ENCODE measurements around the gene ZNRF3.
"Not testable (repeated sequence)": the region's sequence is repeated elsewhere in the genome, so short reads cannot be mapped to it uniquely, and the experiment has no call there.

Gene ZNRF3

DNA sequence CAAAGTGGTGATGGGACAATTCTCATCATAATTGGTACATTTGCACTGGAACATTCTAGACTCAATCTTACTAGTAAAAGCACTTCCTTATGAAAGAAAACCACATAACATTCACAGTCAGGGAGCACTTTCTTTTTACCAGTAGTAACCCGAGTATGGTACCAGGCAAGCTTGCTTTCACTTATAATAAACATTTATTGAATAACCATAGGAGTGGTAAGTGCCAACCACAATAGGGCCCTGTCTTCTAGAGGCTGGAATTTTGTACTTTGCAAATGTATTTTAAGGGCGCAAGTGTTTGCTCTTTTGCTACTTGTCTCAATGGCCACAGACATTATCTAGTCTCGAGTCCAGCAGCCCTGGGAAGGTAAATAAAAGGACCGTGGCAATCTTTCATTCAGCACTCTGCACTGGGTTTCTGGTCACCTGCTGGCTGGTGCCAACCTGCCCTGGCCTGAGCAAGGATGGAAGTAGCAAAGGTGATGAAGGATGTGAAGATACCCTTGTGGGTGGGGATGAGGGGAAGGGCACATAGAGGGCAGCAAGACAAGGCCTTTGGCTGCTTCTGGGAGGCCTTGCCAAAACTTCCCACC, 154.1 kb downstream of the ZNRF3 start:
- DNase-seq (ENCODE audit: low read depth) = no peak

DNA sequence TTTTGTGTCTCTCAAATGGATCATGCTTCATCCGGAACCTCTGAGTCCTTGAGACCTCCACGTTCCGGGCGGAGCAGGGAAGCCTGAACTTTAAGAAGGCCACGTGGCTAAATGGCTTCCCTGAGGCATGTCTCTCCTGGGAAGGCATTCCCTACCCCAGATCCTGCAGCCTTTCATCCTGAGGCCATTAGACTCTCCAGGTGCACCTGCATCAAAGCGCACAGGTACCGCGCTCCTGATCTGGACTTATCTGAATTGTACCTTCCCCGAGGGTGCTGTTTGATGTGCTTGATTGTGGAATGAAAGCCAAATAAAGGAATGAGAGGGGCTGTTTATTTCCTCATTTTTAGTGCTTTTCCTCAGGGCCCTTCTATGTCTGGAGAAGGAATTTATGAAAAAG, 155.8 kb downstream of the ZNRF3 start:
- DNase-seq (ENCODE audit: low read depth) = no peak

DNA sequence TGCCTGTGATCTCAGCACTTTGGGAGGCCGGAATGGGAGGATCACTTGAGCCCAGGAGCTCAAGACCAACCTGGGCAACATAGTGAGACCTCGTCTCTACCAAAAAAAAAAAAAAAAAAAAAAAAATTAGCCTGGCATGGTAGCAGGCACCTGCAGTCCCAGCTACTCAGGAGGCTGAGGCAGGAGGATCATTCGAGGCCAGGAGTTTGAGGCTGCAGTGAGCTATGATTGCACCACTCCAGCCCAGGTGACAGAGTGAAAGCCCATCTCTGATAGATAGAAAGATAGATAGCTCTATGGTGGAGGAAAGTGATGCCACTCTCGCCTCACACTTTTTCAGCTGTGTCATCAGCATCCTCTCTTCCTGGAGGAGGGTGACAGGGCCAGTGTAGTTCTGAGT, 156.3 kb downstream of the ZNRF3 start:
- DNase-seq (ENCODE audit: low read depth) = not testable (repeated sequence)

DNA sequence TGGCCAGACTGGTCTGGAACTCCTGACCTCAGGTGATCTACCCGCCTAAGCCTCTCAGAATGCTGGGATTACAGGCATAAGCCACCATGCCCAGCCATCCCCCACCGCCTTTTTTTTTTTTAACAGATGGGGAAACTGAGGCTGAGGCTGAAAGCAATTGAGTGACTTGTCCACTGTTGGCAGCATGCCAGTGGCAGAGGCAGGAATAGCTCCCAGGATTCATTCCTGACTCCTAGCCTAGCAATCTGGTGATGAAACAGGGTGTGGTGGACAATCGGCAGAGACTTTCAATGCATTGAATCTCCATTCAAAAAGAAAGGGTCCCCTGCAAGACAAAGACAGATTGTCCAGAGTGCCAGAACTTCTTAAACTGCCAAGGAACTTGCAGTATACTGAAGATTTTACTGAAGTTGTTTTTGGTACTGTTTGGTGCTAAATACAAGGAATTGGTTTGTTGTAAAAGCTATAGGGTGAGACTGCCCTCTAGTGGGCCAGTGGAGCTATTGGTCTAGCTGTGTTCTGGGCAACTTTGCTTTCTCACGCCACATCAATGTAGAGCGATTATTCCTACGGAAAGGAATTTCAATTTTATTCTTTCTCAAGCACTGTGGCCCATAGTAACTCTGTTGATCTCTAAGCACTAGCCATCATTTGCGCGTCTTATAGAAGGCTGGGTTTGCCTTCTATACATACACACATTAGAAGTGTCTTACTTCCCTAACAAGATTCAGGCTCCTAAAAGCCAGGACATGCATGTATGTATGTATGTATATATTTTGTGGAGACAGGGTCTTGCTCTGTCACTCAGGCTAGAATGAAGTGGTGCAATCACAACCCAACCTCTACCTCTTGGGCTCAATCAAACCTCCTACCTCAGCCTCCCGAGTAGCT, 157.3 kb downstream of the ZNRF3 start:
- DNase-seq (ENCODE audit: low read depth) = peak; percentile 27

DNA sequence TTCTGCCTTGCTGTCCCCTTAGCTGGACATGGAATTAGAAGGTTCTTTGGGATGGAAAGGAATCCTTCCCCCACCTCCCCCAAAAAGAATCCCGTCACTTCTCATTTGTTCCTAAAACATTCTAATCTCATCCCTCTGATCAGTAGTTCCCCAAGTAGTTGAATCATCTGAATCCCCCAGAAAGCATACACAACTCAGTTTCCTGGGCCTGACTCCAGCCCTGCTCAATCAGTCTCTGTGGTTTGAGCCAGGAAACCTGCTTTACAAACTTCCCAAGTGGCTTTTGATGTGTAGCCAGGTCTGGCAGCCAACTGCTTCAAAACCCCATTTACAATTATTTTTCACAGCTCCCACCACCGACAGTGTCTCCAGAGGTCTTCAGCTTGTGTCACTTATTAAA, 158.0 kb downstream of the ZNRF3 start:
- no peak for DNase-seq (ENCODE audit: low read depth)

DNA sequence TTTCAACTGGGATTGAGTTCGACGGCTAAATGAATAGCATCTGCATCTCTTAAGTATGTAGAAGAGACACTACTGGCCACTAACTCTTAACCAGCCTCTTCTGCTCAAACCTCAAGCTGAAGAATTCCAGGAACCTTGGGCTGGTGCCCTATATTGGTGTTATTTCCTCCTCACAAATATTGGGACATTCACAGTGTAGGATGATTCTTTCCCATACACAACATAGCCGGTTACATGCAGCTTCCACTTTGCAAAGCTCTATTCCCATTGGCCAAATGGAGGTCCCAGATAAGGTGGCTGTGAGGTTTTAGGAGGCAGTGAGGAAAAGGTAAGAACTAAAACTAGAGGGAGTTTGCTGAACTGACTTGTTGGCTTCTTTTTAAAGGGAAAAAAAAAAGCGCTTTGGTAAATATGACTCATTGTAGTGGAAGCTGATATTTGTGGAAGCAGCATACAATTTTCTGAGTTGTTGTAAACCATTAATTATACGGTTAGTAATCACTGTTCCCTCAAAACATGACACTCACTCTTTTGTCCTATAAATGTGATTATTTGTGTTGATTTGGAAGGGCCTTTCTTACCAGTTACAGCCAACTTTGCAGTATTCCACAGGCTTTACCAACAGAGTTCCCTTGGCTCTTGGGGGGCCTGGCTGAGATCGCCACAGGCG, 160.7 kb downstream of the ZNRF3 start:
- DNase-seq (ENCODE audit: low read depth) = no peak

DNA sequence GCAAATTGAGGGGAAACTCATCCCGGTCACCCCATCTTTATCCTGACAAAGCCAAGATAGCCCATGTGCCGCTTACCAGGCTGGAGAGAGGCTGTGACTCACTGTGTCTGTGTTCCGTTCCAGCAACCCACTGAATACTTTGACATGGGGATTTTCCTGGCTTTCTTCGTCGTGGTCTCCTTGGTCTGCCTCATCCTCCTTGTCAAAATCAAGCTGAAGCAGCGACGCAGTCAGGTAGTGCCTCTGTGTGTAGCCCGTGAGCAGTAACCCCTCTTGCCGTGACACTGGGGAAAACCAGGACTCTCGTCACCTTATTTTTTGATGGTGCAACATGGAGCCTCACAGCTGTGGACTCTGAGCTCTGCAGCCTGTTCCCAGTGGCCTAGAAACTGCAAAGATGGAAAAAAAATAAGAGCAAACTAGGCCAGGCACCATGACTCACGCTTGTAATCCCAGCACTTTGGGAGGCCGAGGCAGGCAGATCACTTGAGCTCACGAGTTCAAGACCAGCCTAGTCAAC, 161.3 kb downstream of the ZNRF3 start:
- no peak for DNase-seq (ENCODE audit: low read depth)

DNA sequence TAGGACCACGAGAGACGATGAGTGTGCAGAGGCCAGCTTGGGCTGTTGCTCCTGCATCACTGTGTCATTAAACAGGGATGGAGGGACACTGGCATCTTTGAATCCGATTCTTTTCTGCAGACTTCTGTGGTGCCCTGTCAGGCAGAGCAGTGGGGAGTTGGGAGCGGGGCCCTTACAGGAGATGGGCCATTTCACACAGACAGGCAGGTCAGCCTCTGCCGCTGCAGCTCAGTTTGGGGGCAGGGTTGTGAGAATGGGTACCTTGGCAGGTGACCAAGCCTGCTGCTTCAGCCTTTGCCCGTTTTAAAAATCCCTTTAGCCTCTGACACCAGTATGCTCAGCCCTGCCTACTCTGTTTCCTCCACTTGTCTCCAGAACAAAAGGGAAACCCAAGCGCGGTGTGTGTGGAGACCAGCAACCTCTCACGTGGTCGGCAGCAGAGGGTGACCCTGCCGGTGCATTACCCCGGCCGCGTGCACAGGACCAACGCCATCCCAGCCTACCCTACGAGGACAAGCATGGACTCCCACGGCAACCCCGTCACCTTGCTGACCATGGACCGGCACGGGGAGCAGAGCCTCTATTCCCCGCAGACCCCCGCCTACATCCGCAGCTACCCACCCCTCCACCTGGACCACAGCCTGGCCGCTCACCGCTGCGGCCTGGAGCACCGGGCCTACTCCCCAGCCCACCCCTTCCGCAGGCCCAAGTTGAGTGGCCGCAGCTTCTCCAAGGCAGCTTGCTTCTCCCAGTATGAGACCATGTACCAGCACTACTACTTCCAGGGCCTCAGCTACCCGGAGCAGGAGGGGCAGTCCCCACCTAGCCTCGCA, 165.7 kb downstream of the ZNRF3 start:
- DNase-seq (ENCODE audit: low read depth) = no peak

DNA sequence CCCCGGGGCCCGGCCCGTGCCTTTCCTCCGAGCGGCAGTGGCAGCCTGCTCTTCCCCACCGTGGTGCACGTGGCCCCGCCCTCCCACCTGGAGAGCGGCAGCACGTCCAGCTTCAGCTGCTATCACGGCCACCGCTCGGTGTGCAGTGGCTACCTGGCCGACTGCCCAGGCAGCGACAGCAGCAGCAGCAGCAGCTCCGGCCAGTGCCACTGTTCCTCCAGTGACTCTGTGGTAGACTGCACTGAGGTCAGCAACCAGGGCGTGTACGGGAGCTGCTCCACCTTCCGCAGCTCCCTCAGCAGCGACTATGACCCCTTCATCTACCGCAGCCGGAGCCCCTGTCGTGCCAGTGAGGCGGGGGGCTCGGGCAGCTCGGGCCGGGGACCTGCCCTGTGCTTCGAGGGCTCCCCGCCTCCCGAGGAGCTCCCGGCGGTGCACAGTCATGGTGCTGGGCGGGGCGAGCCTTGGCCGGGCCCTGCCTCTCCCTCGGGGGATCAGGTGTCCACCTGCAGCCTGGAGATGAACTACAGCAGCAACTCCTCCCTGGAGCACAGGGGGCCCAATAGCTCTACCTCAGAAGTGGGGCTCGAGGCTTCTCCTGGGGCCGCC, 166.4 kb downstream of the ZNRF3 start:
- no peak for DNase-seq (ENCODE audit: low read depth)

DNA sequence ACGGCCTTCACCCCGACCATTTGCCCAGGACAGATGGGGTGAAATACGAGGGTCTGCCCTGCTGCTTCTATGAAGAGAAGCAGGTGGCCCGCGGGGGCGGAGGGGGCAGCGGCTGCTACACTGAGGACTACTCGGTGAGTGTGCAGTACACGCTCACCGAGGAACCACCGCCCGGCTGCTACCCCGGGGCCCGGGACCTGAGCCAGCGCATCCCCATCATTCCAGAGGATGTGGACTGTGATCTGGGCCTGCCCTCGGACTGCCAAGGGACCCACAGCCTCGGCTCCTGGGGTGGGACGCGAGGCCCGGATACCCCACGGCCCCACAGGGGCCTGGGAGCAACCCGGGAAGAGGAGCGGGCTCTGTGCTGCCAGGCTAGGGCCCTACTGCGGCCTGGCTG, 167.1 kb downstream of the ZNRF3 start:
- DNase-seq (ENCODE audit: low read depth) = no peak

DNA sequence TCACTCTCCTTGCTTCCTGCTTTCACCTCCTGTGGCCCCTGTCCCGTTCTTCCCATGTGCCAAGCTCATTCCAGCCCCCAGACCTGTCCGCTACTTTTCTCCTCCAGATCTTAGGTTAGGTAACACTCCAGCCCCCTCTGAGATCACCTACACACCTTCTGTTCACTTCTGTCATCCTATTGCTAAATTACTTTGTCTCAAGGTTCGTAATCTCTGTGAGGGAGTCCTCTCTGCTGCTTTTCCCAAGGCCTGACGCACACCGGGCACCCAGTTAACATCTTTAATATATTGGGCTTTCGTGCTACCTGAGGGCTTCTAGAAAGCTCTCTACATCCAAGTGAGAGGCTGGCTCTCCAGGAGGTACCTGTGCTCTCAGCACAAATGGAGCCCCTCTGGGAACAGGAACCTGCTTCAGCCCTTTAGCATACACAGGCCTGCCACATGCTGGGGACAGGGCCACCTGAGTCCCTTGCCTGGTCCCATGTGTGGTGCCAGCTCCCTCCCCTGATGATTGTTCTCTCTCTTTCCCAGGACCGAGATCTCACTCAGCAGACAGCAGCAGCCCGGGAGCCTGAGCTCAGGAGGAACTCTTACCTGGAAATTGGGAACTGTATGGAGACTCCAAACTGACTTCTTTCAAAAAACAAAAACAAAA, 169.8 kb downstream of the ZNRF3 start:
- DNase-seq (ENCODE audit: low read depth) = no peak

DNA sequence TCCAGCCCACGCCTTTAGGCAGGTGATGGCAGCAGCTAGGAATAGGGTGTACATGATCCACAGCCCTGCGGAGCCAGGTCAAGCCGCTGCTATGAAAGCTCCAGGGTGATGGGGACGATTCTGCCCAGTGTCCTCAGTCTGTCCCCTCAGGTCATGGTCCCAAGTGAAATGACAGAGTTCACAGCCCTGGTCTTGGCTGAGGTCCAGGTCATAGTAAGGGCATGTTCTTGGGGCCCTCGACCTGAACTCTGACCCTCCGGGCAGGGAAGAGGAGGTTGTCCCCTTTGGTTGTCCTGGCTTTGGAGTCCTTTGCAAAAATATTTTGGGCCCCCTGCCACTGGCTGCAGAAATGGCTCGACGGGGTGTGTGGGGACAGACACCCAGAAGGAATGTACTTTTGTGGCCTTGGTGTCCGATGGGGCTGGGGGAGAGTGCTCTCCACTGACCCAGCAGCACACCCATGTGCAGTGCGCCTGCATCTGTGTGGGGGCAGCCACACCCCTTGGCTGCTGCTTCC, 170.9 kb downstream of the ZNRF3 start:
- DNase-seq (ENCODE audit: low read depth) = no peak

DNA sequence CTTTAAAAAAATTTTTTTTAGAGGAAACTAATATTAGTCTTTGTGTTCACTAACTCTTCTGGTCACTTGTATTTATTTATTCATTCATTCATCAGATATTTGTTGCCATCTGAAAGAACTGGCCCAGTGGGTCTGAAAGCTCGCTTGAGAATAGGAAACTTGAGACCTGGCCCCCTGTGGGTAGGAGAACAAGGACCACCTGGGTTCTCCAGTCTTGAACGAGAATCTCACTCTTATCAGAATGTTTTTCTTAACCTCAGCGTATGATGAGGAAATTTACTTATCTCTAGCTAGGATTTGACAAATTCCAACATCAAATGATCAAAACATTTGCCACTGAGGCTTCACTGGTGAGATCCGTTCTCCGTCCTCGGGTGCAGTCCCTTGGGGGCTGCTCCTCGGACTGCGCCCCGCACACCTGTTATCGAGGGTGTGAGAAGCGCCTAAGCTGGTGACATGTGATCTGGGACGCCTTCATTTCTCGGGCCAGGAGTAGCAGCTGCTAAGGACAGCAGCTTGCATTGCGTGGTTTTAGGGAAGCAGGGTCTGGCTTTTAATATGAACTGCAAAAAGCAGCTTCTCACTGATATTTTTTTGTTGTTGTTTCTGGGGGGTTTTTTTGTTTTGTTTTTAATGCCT, 171.9 kb downstream of the ZNRF3 start:
- no peak for DNase-seq (ENCODE audit: low read depth)

DNA sequence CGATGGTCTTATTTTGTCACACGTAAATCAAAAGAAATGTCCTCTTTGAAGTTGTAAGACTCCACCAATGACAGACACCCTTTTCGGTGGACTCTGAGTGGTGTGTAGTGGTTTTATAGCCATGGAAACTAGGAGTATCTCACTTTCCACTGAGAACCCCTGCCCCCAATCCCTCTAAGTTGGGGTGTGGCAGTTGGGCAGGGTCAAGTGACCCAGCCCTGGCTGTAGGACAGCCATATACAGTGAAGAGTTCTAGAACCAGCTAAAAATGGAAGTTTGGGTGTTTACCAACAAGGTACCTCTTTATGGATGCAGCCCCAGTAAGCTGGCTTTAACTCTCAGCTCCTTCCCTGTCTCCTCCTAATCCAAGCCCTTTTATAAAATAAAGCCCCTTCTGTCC, 173.1 kb downstream of the ZNRF3 start:
- DNase-seq (ENCODE audit: low read depth) = no peak

DNA sequence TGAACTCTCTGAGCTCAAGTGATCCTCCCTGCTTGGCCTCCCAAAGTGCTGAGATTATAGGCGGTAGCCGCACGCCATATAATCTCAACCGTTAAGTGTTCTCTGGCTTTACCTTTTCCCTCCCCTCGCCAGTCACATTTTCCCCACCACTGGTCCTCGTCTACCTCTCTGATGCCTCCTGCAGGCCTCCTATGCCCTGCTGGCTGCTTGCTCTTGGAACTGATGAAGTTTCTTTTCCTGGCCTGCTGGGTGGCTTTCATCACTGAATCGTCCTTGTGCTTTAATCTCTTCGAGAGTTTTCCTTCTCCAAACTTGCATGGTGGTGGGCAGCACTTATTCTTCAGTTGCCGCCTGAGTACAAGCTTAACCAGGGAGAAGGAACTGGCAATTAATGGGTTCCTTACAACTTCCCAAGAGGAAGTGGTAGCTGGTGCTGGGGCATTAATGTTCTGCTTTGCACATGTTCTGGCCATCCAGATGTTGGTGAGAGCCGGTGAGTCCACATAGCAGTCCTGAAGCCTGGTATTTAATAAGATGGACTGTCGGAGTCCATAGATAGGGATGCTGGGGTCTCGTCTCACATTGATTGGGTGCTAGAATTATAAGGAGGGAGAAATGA, 177.0 kb downstream of the ZNRF3 start:
- DNase-seq (ENCODE audit: low read depth) = no peak

DNA sequence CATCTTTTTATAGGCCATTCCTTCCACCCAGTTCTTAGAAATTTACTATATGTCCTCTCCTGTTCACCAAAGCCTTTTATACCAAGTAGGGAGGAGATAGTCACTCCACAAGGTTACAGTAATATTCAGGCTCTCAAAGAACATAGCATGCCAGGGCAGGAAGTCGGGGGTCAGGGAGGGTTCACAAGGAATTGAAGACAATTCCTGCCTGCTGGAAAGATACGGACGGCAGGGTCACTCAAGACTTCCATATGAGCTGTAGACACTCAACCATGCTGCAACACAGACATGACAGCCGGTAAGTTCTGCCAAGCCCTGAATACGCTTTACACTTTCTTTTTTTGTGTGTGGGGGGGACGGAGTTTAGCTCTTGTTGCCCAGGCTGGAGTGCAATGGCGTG, 177.6 kb downstream of the ZNRF3 start:
- DNase-seq (ENCODE audit: low read depth) = no peak

DNA sequence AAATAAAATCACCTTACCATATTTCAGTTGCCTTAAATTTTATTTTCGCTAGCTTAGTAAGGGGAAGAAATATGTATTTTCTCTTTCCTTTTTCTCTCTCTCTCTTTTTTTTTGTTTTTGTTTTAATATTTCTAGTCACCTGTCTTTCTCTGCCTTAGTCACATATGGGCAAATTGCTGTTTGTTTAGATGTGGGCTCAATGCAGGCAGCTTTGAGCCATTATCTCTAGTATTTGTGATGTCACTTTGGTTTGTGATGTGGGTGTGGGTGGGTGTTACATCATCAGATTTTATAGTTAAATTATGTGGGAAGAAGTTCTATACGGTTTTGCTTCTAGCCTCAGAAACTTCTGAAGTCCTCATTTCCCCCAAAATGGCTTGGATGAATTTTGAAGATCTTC, 178.4 kb downstream of the ZNRF3 start, which contains the start of gene C22orf31:
Gene C22orf31, minus strand, starts transcription at position 59 of the 400 bp plus-strand sequence. Its CDS starts 39 bp downstream, at position 20.
- DNase-seq (ENCODE audit: low read depth) = no peak

DNA sequence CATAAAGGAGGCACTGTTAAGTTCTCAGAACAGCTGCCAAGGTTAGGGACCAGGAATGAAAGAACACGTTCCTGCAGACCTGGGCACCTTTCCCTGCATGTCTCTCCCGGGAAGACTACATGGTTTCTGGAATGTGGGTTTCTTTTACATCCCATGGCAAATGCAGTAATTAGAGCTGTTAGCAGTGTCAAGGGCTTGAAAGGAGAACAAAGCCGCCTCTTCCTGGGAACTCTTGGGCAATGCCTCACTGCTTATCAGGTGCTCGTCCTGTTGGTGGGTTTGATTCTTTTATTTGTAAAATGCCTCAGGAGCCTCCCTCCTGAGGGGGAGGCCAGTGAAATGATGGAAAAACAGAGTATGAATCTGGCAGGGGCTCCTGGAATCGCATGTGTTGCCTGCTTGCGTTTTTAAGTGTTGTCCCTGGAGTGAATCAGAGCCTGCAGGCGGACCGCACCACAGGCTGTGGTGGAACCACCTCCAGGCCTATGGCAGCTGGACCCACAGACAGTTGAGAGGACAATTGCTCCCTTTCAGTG, 179.0 kb downstream of the ZNRF3 start:
- DNase-seq (ENCODE audit: low read depth) = no peak

DNA sequence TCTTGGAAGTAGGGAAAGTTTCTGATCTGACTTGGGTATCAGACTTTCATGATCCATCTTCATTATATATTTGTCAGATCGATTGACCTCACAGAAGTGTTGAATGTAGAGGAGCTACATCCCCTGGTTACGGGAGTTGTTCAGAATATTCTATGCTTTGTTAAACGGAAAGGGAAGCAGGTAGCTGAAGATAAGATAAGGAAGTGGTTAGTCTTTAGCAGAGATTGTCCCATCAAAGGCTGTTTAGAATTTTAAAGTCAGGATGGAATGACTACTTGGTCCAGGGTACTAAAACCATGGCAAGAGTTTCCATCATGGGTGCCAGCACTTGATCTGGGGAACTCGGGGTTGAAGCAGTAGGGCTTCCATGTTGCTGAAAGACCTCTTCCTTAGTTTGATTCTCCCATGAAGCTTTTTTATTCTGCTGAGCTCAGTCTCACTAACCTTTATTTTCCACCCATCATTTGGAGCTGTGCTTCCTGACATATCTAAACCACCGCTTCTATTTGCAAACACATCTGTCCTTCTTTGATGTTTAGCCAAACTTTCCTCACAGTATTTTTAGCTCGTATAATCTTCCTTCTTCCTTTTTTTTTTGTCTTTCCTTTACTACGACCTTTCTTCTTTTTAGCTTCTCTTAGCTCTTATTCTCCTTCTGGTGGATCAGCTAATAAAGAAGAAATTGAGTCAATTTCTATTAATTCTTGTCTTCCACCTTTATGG, 182.3 kb downstream of the ZNRF3 start:
- DNase-seq (ENCODE audit: low read depth) = no peak
